Endothelial cell of umbilical vein (primary cell): ENCODE measurements around the gene APOBEC3F. TPM values are rescaled to one million over a fixed set of nuclear protein-coding genes. Genes with fewer than 3 reads are reported as not detected.

Experiments
- BruUV-seq: library from RNA; stranded (reverse); fragments of 400-500 nt; replicated peaks from 2 replicates; lab custom pipeline; 2021; lab: Mats Ljungman, UMichigan
- CTCF ChIA-PET: fragments of 300-600, 350-600 bp; sonication (Branson Sonifier 250); formaldehyde crosslinking; loops from one replicate; lab custom pipeline; 2021; ENCODE audit warnings: antibody characterized with exemption, inconsistent platforms; lab: Charles Lee
- POLR2A ChIA-PET: fragments of 300-600, 350-600 bp; sonication (Branson Sonifier 250); formaldehyde crosslinking; loops from one replicate; lab custom pipeline; 2021; ENCODE audit warnings: antibody characterized with exemption, inconsistent platforms; lab: Charles Lee
- DNase-seq: peaks from one replicate; pipeline ENCODE4 v3.0.0-alpha.2; 2011; ENCODE audit warnings: low read depth, low spot score
- FAIRE-seq: peaks from 2 replicates; lab custom pipeline; 2011; peaks lifted over from hg19 to GRCh38; lab: Jason Lieb, UNC
- H2AFZ ChIP-seq: 2 replicates; pipeline ENCODE4 v1.6.0; 2012; ENCODE audit warnings: low read depth, low read length, control low read depth, inconsistent platforms
- H3K27ac ChIP-seq: 2 replicates; pipeline ENCODE4 v1.5.1; 2011; ENCODE audit warnings: low read depth, mild to moderate bottlenecking, control low read depth, low read length, moderate library complexity; ENCODE audit not compliant: insufficient read depth
- H3K27me3 ChIP-seq, 2 experiments: 2 replicates each; pipeline versions ENCODE4 v1.6.0 to v1.6.1; 2011; ENCODE audit warnings: low read length in 2 of 2, mixed read lengths in 1 of 2; ENCODE audit not compliant: control insufficient read depth in 2 of 2, insufficient read depth in 2 of 2
- H3K36me3 ChIP-seq, 2 experiments: 2 replicates in 1 of 2; 3 replicates in 1 of 2; pipeline ENCODE4 v1.5.1; 2011; ENCODE audit warnings: low read length in 2 of 2, mild to moderate bottlenecking in 1 of 2, moderate library complexity in 1 of 2; ENCODE audit not compliant: control insufficient read depth in 2 of 2, insufficient read depth in 2 of 2; ENCODE audit errors: extremely low read depth in 1 of 2
- H3K4me1 ChIP-seq: 3 replicates; pipeline ENCODE4 v1.5.1; 2011; ENCODE audit warnings: mild to moderate bottlenecking, low read length; ENCODE audit not compliant: control insufficient read depth, insufficient read depth; ENCODE audit errors: extremely low read depth
- H3K4me2 ChIP-seq: 2 replicates; pipeline ENCODE4 v1.6.1; 2011; ENCODE audit warnings: low read length, control low read depth, mixed read lengths; ENCODE audit not compliant: insufficient read depth
- H3K4me3 ChIP-seq, 3 experiments: fragments of 200-600 bp in 1 of 3; sonication (generic), shearing (Covaris generic) in 1 of 3; replicated peaks in 1 of 3; 2 replicates each; pipeline ENCODE4 v1.5.1; 2011 to 2016; ENCODE audit warnings: control low read depth in 3 of 3, low read length in 3 of 3, mild to moderate bottlenecking in 2 of 3, inconsistent platforms in 1 of 3, low read depth in 1 of 3, moderate library complexity in 1 of 3; ENCODE audit not compliant: insufficient read depth in 1 of 3
- H3K79me2 ChIP-seq: 2 replicates; pipeline ENCODE4 v1.6.0; 2012; ENCODE audit warnings: low read length, inconsistent platforms; ENCODE audit not compliant: control insufficient read depth, insufficient read depth
- H3K9ac ChIP-seq: replicated peaks from 2 replicates; pipeline ENCODE3; 2011; ENCODE audit warnings: low read length, control low read depth; ENCODE audit not compliant: insufficient read depth; ENCODE audit errors: extremely low read depth
- H3K9me1 ChIP-seq: replicated peaks from 3 replicates; pipeline ENCODE4 v1.6.0; 2011; ENCODE audit warnings: mild to moderate bottlenecking, low read length; ENCODE audit not compliant: control insufficient read depth, insufficient read depth; ENCODE audit errors: extremely low read depth
- H3K9me3 ChIP-seq: replicated peaks from 2 replicates; pipeline ENCODE4 v1.5.1; 2012; ENCODE audit warnings: low read length, inconsistent platforms; ENCODE audit not compliant: control insufficient read depth, insufficient read depth
- H4K20me1 ChIP-seq: replicated peaks from 2 replicates; pipeline ENCODE3; 2011; ENCODE audit warnings: mild to moderate bottlenecking, low read length; ENCODE audit not compliant: control insufficient read depth, insufficient read depth; ENCODE audit errors: extremely low read depth
- EZH2 ChIP-seq: IDR thresholded peaks from 2 replicates; pipeline ENCODE4 v1.6.1; 2012; ENCODE audit warnings: borderline replicate concordance, low read depth, mild to moderate bottlenecking, moderate library complexity, low read length, inconsistent platforms; ENCODE audit not compliant: severe bottlenecking
- FOS ChIP-seq: IDR thresholded peaks from 2 replicates; pipeline ENCODE4 v1.6.1; 2011; ENCODE audit warnings: mild to moderate bottlenecking, low read length, moderate library complexity, borderline replicate concordance; ENCODE audit not compliant: insufficient read depth
- GATA2 ChIP-seq: IDR thresholded peaks from 2 replicates; pipeline ENCODE4 v1.7.0; 2011; ENCODE audit warnings: low read depth, mild to moderate bottlenecking, moderate library complexity, mixed read lengths, low read length; ENCODE audit not compliant: insufficient read length, insufficient read depth
- JUN ChIP-seq: IDR thresholded peaks from 2 replicates; pipeline ENCODE4 v1.6.1; 2011; ENCODE audit warnings: borderline replicate concordance, low read depth; ENCODE audit not compliant: insufficient read length, insufficient read depth
- MYC ChIP-seq: IDR thresholded peaks from one replicate; pipeline ENCODE4 v1.6.1; 2011; ENCODE audit warnings: mild to moderate bottlenecking, low read depth, low read length
- POLR2A ChIP-seq: IDR thresholded peaks from 2 replicates; pipeline ENCODE4 v1.6.1; 2012; ENCODE audit warnings: low read depth, mild to moderate bottlenecking, control low read depth, low read length
- POLR2AphosphoS5 ChIP-seq: IDR thresholded peaks from 2 replicates; pipeline ENCODE4 v1.6.1; 2012; ENCODE audit warnings: low read depth, mild to moderate bottlenecking, control low read depth, low read length, moderate library complexity; ENCODE audit not compliant: insufficient read depth
- dilution Hi-C: fragments of 300-500 bp; cut with MboI; formaldehyde crosslinking; loops from one replicate; pipeline ENCODE4 v1.15.0; 2019; ENCODE audit warnings: low sequenced_read_pairs; ENCODE audit not compliant: extremely low pct_ligation_motif_present
- intact Hi-C: fragments of 100-400 bp; cut with micrococcal nuclease; formaldehyde crosslinking; loops from one replicate; pipeline ENCODE4 v1.10.0; 2022
- polyA plus RNA-seq, 4 experiments: library from polyadenylated mRNA; depleted of rRNA in 3 of 4; stranded (reverse) in 3 of 4; unstranded in 1 of 4; fragments of >200 nt; gene quantifications; 2 replicates each; pipeline versions ENCODE4 v1.2.1 to v1.2.3, GENCODE V29; 2011 to 2012; ENCODE audit warnings: missing spikeins in 1 of 4
- total RNA-seq: library from RNA; stranded (reverse); gene quantifications from 2 replicates; pipeline ENCODE4 v1.2.3, GENCODE V29; 2021
- TF ChIP-seq, protein P1 (sequence below): IDR thresholded peaks from 2 replicates; pipeline ENCODE4 v1.6.1; 2011; ENCODE audit not compliant: insufficient read depth, insufficient read length
- TF ChIP-seq, protein P2 (sequence below), 2 donors: IDR thresholded peaks; 1 replicate in 1 of 2; 2 replicates in 1 of 2; pipeline ENCODE4 v1.5.1; 2011; ENCODE audit warnings: low read length in 2 of 2, mild to moderate bottlenecking in 2 of 2, moderate library complexity in 2 of 2, control low read depth in 1 of 2, inconsistent platforms in 1 of 2, low read depth in 1 of 2; ENCODE audit not compliant: insufficient read depth in 1 of 2; ENCODE audit errors: extremely low read depth in 1 of 2

Gene APOBEC3F
- total and polyA plus RNA-seq, 2 donors (not counting 3 experiments of a cell fraction or from before 2014, with no cell fraction given), result 10.2 to 11.0 TPM

DNA sequence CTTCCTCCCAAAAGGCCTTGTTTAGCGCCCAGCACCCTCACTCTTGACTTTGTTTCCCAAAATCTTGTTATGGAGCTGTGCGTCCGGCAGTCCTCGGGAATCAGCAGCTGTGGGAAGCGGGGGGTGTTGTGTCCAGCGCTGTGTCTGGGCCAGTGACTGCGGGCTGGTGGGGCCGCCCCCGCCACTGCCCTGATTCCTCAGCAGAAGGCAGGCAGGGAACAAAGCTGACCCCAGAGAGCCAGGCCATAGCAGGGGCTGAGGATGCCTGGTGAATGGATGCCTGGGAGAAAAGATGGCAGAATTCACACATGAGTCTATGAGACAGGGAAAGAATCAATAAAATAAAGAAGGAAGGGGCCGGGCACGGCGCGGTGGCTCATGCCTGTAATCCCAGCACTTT lies 24.1 kb upstream of the APOBEC3F start:
- BruUV-seq, result no TSS peak
- Histone ChIP-seq H2AFZ (no peak overlapping the region), H3K9ac (no peak overlapping the region), H3K9me1 (no peaks in the 10 kb centered on the region), H3K36me3 (no peaks in the 10 kb centered on the region), H3K9me3 (no peaks in the 10 kb centered on the region), H3K4me1 (peaks cover 3% of the 10 kb centered on the region), H3K27ac (no peak overlapping the region), H3K4me3 (no peak overlapping the region), H4K20me1 (no peaks in the 10 kb centered on the region), H3K79me2 (no peaks in the 10 kb centered on the region), H3K27me3 (no peaks in the 10 kb centered on the region), H3K4me2 (no peak overlapping the region)
- intact Hi-C loops, result no loop called here
- ChIA-PET CTCF (interaction anchor here (0.6 kb wide), 1 partner anchor 106 kb away, joined by 3 read pairs; no protein-coding TSS in a partner anchor), POLR2A (no interaction called here)
- TF ChIP-seq MYC (no peak), POLR2AphosphoS5 (no peak), GATA2 (no peak), EZH2 (no peak), FOS (no peak), JUN (no peak), POLR2A (no peak)
- TF ChIP-seq, protein P1, sequence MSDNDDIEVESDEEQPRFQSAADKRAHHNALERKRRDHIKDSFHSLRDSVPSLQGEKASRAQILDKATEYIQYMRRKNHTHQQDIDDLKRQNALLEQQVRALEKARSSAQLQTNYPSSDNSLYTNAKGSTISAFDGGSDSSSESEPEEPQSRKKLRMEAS, result no peak
- TF ChIP-seq, protein P2, sequence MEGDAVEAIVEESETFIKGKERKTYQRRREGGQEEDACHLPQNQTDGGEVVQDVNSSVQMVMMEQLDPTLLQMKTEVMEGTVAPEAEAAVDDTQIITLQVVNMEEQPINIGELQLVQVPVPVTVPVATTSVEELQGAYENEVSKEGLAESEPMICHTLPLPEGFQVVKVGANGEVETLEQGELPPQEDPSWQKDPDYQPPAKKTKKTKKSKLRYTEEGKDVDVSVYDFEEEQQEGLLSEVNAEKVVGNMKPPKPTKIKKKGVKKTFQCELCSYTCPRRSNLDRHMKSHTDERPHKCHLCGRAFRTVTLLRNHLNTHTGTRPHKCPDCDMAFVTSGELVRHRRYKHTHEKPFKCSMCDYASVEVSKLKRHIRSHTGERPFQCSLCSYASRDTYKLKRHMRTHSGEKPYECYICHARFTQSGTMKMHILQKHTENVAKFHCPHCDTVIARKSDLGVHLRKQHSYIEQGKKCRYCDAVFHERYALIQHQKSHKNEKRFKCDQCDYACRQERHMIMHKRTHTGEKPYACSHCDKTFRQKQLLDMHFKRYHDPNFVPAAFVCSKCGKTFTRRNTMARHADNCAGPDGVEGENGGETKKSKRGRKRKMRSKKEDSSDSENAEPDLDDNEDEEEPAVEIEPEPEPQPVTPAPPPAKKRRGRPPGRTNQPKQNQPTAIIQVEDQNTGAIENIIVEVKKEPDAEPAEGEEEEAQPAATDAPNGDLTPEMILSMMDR (IDR thresholded peaks at IDR 0.05; ENCODE audit: extremely low read depth in 1 of 2, insufficient read depth in 1 of 2, low read depth in 1 of 2, low read length in 2 of 2), result no peak
- DNase-seq, result no peak
- dilution Hi-C loops, result no loop called here
- FAIRE-seq, result no peak
